Mesothelial cell of epicardium (in vitro differentiated cells): ENCODE results near the gene DNAH11. TPM values are rescaled to one million over a fixed set of nuclear protein-coding genes. Genes with fewer than 3 reads are reported as not detected.
A peak's percentile ranks its signal among the peaks of the same experiment; 100 is the strongest.
"Not testable (repeated sequence)": the region's sequence is repeated elsewhere in the genome, so short reads cannot be mapped to it uniquely, and the experiment has no call there.

Source experiments
- DNase-seq, 2 experiments: peaks; one replicate each; pipeline ENCODE4 v3.0.0; 2021; ENCODE audit warnings: low spot score in 2 of 2; ENCODE audit not compliant: unreplicated experiment in 2 of 2
- H3K27ac Mint-ChIP-seq: 2 replicates; pipeline ENCODE4 v1.8.0; 2021; ENCODE audit warnings: mixed read lengths
- H3K27me3 Mint-ChIP-seq: 2 replicates; pipeline ENCODE4 v1.8.0; 2021; ENCODE audit warnings: low read depth, mixed read lengths
- H3K36me3 Mint-ChIP-seq: 2 replicates; pipeline ENCODE4 v1.8.0; 2021; ENCODE audit warnings: mixed read lengths
- H3K4me1 Mint-ChIP-seq: 2 replicates; pipeline ENCODE4 v1.8.0; 2021; ENCODE audit warnings: mixed read lengths
- H3K4me3 Mint-ChIP-seq: 2 replicates; pipeline ENCODE4 v1.8.0; 2021; ENCODE audit warnings: mild to moderate bottlenecking, moderate library complexity, mixed read lengths
- H3K9me3 Mint-ChIP-seq: 2 replicates; pipeline ENCODE4 v1.8.0; 2021; ENCODE audit warnings: mixed read lengths
- CTCF ChIP-seq: fragments of 200-600 bp; sonication (generic); IDR thresholded peaks from one replicate; pipeline ENCODE4 v1.5.0; 2021; ENCODE audit warnings: antibody characterized with exemption; ENCODE audit not compliant: unreplicated experiment
- total RNA-seq: library from RNA; stranded (reverse); gene quantifications from 3 replicates; pipeline ENCODE4 v1.2.1, GENCODE V29; 2021

DNAH11 gene
- total RNA-seq, 1 donor from 2014 or later, result 0.80 TPM

GRCh38 chr7:21719846-21720245, 177.0 kb downstream of the DNAH11 start:
- H3K27ac Mint-ChIP-seq, result no peak overlapping the region
- no peak for TF ChIP-seq CTCF
- no peaks in the 10 kb centered on the region for H3K9me3 Mint-ChIP-seq
- no peak for DNase-seq
- H3K27me3 Mint-ChIP-seq, result peaks cover 5% of the 10 kb centered on the region
- H3K36me3 Mint-ChIP-seq, result no peaks in the 10 kb centered on the region
- H3K4me1 Mint-ChIP-seq, result no peaks in the 10 kb centered on the region
- H3K4me3 Mint-ChIP-seq, result no peak overlapping the region

- Mint-ChIP-seq H3K27ac (no peak overlapping the region), H3K27me3 (peaks cover 5% of the 10 kb centered on the region), H3K36me3 (no peaks in the 10 kb centered on the region), H3K9me3 (peaks cover 2% of the 10 kb centered on the region), H3K4me3 (no peak overlapping the region), H3K4me1 (no peaks in the 10 kb centered on the region)
- DNase-seq, result no peak
- peak; percentile 81 for TF ChIP-seq CTCF
These were observed 179.5 kb downstream of the DNAH11 start for GRCh38 chr7:21722371-21722770.

GRCh38 chr7:21724562-21724961, 181.7 kb downstream of the DNAH11 start:
- peaks cover 5% of the 10 kb centered on the region for H3K27me3 Mint-ChIP-seq
- peaks cover 4% of the 10 kb centered on the region for H3K9me3 Mint-ChIP-seq
- H3K36me3 Mint-ChIP-seq, result no peaks in the 10 kb centered on the region
- H3K4me3 Mint-ChIP-seq, result no peak overlapping the region
- H3K4me1 Mint-ChIP-seq, result no peaks in the 10 kb centered on the region
- DNase-seq, result no peak
- H3K27ac Mint-ChIP-seq, result no peak overlapping the region
- TF ChIP-seq CTCF, result no peak

GRCh38 chr7:21730399-21730798, 187.6 kb downstream of the DNAH11 start:
- Mint-ChIP-seq H3K27me3 (no peaks in the 10 kb centered on the region), H3K27ac (no peak overlapping the region), H3K4me1 (no peaks in the 10 kb centered on the region), H3K4me3 (no peak overlapping the region), H3K36me3 (no peaks in the 10 kb centered on the region), H3K9me3 (peaks cover 4% of the 10 kb centered on the region)
- DNase-seq, result no peak
- TF ChIP-seq CTCF, result no peak

GRCh38 chr7:21731977-21732376, 189.1 kb downstream of the DNAH11 start:
- no peaks in the 10 kb centered on the region for H3K27me3 Mint-ChIP-seq
- no peaks in the 10 kb centered on the region for H3K36me3 Mint-ChIP-seq
- no peak for DNase-seq
- H3K27ac Mint-ChIP-seq, result no peak overlapping the region
- H3K4me1 Mint-ChIP-seq, result no peaks in the 10 kb centered on the region
- H3K9me3 Mint-ChIP-seq, result peaks cover 4% of the 10 kb centered on the region
- no peak for TF ChIP-seq CTCF
- no peak overlapping the region for H3K4me3 Mint-ChIP-seq

GRCh38 chr7:21732956-21733355, 190.1 kb downstream of the DNAH11 start:
- H3K9me3 Mint-ChIP-seq, H3K4me1 Mint-ChIP-seq, H3K27me3 Mint-ChIP-seq, H3K4me3 Mint-ChIP-seq, H3K27ac Mint-ChIP-seq, DNase-seq, H3K36me3 Mint-ChIP-seq: not testable (repeated sequence)
